SU-DHL-6 (cell line): Measurements from ENCODE around the gene ANKRD44.

ENCODE experiments used
- H2AFZ ChIP-seq: fragments of 200-600 bp; sonication (generic); 2 replicates; pipeline ENCODE4 v1.6.1; 2014; ENCODE audit warnings: low read depth, mild to moderate bottlenecking, moderate library complexity, mixed read lengths, antibody characterized with exemption, low read length; ENCODE audit not compliant: severe bottlenecking
- H3F3A ChIP-seq: fragments of 200-600 bp; shearing (Covaris generic); 2 replicates; pipeline ENCODE4 v1.6.0; 2016; ENCODE audit warnings: antibody characterized with exemption, mild to moderate bottlenecking; ENCODE audit not compliant: insufficient read depth
- H3K27ac ChIP-seq: fragments of 200-600 bp; sonication (generic); 2 replicates; pipeline ENCODE4 v1.5.1; 2016; ENCODE audit warnings: low read depth, mild to moderate bottlenecking, low read length, moderate library complexity, mixed read lengths
- H3K27me3 ChIP-seq: fragments of 200-600 bp; sonication (generic), shearing (Covaris generic); 2 replicates; pipeline ENCODE4 v1.6.0; 2014; ENCODE audit warnings: mild to moderate bottlenecking, low read length
- H3K36me3 ChIP-seq: fragments of 200-600 bp; sonication (generic); 2 replicates; pipeline ENCODE4 v1.6.1; 2014; ENCODE audit warnings: mild to moderate bottlenecking, low read length, mixed read lengths
- H3K4me2 ChIP-seq: fragments of 300-600, 200-600 bp; shearing (Covaris generic), sonication (generic); 2 replicates; pipeline ENCODE4 v1.6.0; 2014; ENCODE audit warnings: low read length, low read depth, mild to moderate bottlenecking; ENCODE audit not compliant: poor library complexity, severe bottlenecking
- H3K4me3 ChIP-seq: fragments of 200-600 bp; sonication (generic); 2 replicates; pipeline ENCODE4 v1.5.1; 2014; ENCODE audit warnings: antibody characterized with exemption, low read length, mild to moderate bottlenecking, mixed read lengths; ENCODE audit not compliant: insufficient read depth, poor library complexity, severe bottlenecking
- H3K79me2 ChIP-seq: fragments of 200-600 bp; sonication (generic); 2 replicates; pipeline ENCODE4 v1.6.1; 2014; ENCODE audit warnings: mild to moderate bottlenecking, low read length, moderate library complexity; ENCODE audit not compliant: insufficient read depth
- H3K9ac ChIP-seq: fragments of 200-600 bp; sonication (generic); 2 replicates; pipeline ENCODE4 v1.7.0; 2014; ENCODE audit warnings: mild to moderate bottlenecking, low read length
- H3K9me2 ChIP-seq: fragments of 200-600 bp; sonication (generic); replicated peaks from 2 replicates; pipeline ENCODE4 v1.6.1; 2014; ENCODE audit warnings: low read length; ENCODE audit not compliant: insufficient read depth
- H3K9me3 ChIP-seq: fragments of 200-600 bp; sonication (generic); 2 replicates; pipeline ENCODE4 v1.6.1; 2014; ENCODE audit warnings: low read length, mixed read lengths; ENCODE audit not compliant: insufficient read depth
- H4K20me1 ChIP-seq: fragments of 200-600 bp; sonication (generic); 2 replicates; pipeline ENCODE4 v1.6.1; 2014; ENCODE audit warnings: low read depth, mild to moderate bottlenecking, antibody characterized with exemption, low read length, moderate library complexity, mixed read lengths
- CTCF ChIP-seq: fragments of 200-600 bp; sonication (generic); IDR thresholded peaks from one replicate; pipeline ENCODE4 v1.5.1; 2017; ENCODE audit warnings: antibody characterized with exemption, mild to moderate bottlenecking, low read length, moderate library complexity; ENCODE audit not compliant: insufficient read depth, poor library complexity, severe bottlenecking
- EZH2phosphoT487 ChIP-seq: fragments of 200-600 bp; sonication (generic), shearing (Covaris generic); conservative IDR thresholded peaks from 2 replicates; pipeline ENCODE4 v1.6.1; 2018; ENCODE audit warnings: mild to moderate bottlenecking, antibody characterized with exemption, low read length, moderate library complexity, mixed read lengths

Gene ANKRD44

GRCh38 chr2:197183355-197183754, 127.2 kb downstream of the ANKRD44 start:
- H3K27me3 ChIP-seq: no peaks in the 10 kb centered on the region
- H3K9me2 ChIP-seq: no peaks in the 10 kb centered on the region
- H3K79me2 ChIP-seq: peaks cover 12% of the 10 kb centered on the region; the same call in 1 of the 2 replicates
- no peak for TF ChIP-seq CTCF
- no peak for TF ChIP-seq EZH2phosphoT487
- H3K9ac ChIP-seq: no peak overlapping the region
- no peaks in the 10 kb centered on the region for H4K20me1 ChIP-seq
- H3K27ac ChIP-seq: no peak overlapping the region
- no peak overlapping the region for H3K4me2 ChIP-seq
- 0 out of 2 replicates have a peak, but pooled peaks cover 5% of the 10 kb centered on the region for H3K36me3 ChIP-seq
- H3K4me3 ChIP-seq: no peak overlapping the region
- no peaks in the 10 kb centered on the region for H3F3A ChIP-seq
- H3K9me3 ChIP-seq: no peaks in the 10 kb centered on the region
- no peak overlapping the region for H2AFZ ChIP-seq

GRCh38 chr2:197182668-197183067, 127.9 kb downstream of the ANKRD44 start:
- no peaks in the 10 kb centered on the region for H3K9me2 ChIP-seq
- H3K27ac ChIP-seq: no peak overlapping the region

GRCh38 chr2:197181491-197181890, 129.1 kb downstream of the ANKRD44 start:
- Histone ChIP-seq H3K36me3 (0 out of 2 replicates have a peak, but pooled peaks cover 5% of the 10 kb centered on the region), H3K9me3 (no peaks in the 10 kb centered on the region), H3K27me3 (no peaks in the 10 kb centered on the region), H3K27ac (no peak overlapping the region), H3K79me2 (0 out of 2 replicates have a peak, but pooled peaks cover 3% of the 10 kb centered on the region), H4K20me1 (no peaks in the 10 kb centered on the region), H2AFZ (no peak overlapping the region), H3K4me3 (no peak overlapping the region), H3K9me2 (no peaks in the 10 kb centered on the region), H3K4me2 (no peak overlapping the region), H3K9ac (no peak overlapping the region), H3F3A (no peaks in the 10 kb centered on the region)
- TF ChIP-seq EZH2phosphoT487 (no peak), CTCF (no peak)

More at GRCh38 chr2:197182668-197183067, 127.9 kb downstream of the ANKRD44 start:
- TF ChIP-seq CTCF (no peak), EZH2phosphoT487 (no peak)
- Histone ChIP-seq H4K20me1 (no peaks in the 10 kb centered on the region), H2AFZ (no peak overlapping the region), H3K9me3 (no peaks in the 10 kb centered on the region), H3K4me2 (no peak overlapping the region), H3K79me2 (0 out of 2 replicates have a peak, but pooled peaks cover 5% of the 10 kb centered on the region), H3K36me3 (0 out of 2 replicates have a peak, but pooled peaks cover 5% of the 10 kb centered on the region), H3K9ac (no peak overlapping the region), H3F3A (no peaks in the 10 kb centered on the region), H3K27me3 (no peaks in the 10 kb centered on the region), H3K4me3 (no peak overlapping the region)
